HK-2 (cell line): Measurements from ENCODE around the gene VSTM4.

Experiments
- DNase-seq: peaks from one replicate; pipeline ENCODE4 v3.0.0-alpha.2; 2018; ENCODE audit not compliant: unreplicated experiment

Gene VSTM4

GRCh38 chr10:49116509-49117375, 1.4 kb upstream of the VSTM4 start:
- DNase-seq: no peak

DNA sequence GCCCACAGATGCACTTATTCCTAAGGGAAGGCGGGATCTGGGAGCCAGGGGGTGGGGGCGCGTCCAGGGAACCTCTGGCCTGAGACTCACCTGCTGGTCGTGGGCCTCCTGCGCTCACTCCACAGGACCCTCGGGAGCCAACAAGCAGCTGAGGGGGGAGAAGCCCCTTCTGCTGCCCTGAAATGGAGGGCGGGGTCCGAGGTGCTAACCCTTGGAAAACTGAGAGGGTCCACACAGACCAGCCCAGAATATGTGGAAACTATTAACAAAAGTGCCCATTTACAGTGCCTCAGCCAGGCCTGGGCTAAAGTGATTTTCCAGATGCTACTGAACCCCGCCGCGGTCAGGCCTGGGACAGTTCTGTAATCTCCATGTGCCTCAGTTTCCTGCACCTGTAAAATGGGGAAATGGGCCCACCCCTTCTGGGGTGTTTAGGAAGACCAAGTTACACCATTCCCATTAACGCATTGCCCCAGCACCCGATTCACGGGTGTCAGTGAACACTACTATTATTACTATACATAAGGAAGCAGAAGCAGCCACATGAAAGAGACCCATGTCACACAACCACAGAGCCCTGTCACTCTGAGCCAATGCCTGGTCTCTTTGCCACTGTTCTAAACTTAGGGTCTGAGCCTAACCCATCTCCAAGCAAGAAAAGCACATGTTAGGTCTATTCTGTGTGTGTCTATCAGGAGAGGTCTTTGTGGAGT, 630 bp upstream of the VSTM4 start:
- DNase-seq: no peak

DNA sequence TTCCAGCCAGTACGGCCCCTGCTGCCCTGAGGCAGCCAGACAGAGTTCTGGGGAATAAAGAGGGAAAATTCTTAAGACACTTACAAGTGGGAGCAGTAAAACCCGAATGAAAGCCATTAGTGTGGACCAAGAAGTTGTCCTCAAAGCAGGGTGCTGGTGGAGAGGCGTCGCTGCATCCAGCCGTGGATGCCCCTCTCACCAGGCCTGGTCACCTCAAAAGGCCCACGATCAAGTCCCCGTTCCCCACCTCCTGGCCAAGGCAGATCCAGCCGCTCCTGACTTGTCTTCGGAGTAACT, 656 bp downstream of the VSTM4 start:
- DNase-seq: no peak

DNA sequence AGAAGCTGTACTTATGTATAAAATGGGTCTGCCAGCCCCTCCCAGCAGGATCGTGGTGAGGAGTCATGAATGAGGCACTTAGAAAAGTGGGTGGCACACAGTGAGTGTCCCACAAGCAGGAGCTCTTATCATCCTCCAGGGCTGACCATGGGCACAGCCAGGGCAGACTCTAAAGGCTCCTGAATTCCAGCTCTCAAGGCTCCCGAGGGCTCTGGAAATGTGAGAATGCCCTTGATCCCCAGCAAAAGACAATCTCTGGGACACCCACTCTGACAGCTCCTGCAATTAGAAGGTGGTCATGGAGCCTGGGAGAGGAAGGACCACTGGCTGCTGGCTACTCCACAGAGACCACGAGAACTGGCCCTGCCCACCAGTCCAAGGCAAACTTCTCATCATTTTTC, 1.6 kb downstream of the VSTM4 start:
- peak; percentile 40 for DNase-seq

- DNase-seq: no peak
These were observed 2.5 kb downstream of the VSTM4 start for GRCh38 chr10:49112851-49113250.

- no peak for DNase-seq
These were observed 3.2 kb downstream of the VSTM4 start for GRCh38 chr10:49112098-49112497.

DNA sequence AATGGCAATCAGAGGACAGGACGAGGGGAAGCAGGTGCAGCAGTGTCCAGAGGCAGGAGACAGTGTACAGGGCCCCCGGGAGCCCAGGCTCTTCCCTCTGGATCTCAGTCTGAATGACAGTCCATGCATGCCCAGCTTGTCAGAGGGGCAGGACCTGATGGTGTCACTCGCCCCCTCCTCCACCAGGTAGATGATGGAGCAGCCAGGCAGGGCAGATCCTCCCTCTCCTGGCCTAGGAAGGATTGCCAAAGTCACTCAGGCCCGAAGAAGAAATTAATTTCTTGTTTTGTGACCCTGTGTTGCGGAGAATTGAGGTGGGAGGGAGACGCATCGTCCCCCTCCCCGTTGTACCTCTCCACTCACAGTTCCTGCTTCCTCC, 4.0 kb downstream of the VSTM4 start:
- no peak for DNase-seq

DNA sequence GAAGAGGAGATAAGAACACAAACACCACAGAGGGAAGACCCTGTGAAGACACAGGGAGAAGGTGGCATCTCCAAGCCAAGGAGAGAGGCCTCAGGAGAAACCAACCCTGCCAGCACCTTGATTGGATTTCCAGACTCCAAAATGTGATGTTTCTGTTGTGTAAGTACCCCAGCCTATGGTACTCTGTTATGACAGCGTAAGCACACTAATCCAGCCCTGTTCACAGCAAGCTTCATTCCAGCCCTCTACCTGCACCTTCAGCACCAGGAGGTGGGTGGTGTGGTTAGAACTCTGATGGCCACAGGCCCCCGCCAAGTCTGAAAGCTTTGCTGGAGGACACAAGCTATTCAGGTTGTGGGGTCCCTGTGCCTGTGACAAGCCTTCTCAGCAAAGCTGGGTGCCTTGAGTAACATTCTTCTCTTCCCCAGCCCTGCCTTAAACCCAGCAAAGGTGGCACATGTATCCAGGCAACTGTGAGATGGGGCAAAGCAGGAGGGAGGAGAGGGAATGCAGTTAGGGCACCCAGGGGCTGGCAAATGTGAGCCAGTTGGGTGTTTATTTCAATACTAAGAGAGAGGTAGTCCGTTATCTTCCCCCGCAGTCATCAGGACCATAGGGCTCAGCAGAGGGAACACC, 4.5 kb downstream of the VSTM4 start:
- no peak for DNase-seq

- no peak for DNase-seq
These were observed 5.5 kb downstream of the VSTM4 start for GRCh38 chr10:49109669-49110340.

DNA sequence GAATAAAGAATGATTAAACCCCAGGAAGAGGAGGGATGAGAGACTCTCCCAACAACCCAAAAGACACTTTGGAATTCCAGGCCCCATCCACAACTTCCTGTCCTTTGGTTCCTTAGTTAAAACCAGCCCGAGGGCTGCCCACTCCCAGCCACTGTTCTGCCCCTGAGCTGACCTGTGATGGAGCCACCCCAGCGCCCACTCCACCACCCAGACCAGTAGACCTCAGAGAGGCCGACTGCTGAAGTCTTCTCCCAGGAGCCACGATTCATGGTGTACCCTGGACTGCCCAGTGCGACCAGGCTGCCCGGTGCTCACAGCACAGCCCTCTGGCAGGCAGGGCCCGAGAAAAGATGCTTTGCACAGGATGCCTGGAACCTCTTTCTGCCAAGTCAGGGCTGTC, 6.7 kb downstream of the VSTM4 start:
- no peak for DNase-seq

GRCh38 chr10:49107887-49108267, 7.4 kb downstream of the VSTM4 start:
- DNase-seq: no peak

GRCh38 chr10:49107111-49107886, 8.0 kb downstream of the VSTM4 start:
- DNase-seq: no peak

DNA sequence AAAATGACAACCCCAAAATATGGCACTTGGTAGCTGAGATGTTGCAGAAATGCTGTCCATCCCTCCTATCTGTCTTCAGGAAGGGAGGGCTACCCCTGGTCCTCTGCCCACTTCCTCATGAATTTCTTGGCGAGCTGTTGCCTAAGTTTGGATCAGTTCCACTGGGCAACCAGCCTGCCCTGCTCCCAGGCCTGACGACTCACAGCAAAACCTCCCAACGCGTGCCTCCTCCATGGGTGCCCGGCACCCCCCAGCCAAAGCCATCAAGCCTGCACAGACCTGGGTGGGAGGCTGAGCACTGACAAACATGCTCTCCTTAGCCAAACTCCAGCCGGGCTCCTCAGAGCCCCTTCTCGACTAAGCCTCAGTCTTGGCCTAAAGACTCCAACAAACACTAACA, 8.9 kb downstream of the VSTM4 start:
- DNase-seq: no peak

GRCh38 chr10:49105076-49105475, 10.2 kb downstream of the VSTM4 start:
- DNase-seq: no peak

DNA sequence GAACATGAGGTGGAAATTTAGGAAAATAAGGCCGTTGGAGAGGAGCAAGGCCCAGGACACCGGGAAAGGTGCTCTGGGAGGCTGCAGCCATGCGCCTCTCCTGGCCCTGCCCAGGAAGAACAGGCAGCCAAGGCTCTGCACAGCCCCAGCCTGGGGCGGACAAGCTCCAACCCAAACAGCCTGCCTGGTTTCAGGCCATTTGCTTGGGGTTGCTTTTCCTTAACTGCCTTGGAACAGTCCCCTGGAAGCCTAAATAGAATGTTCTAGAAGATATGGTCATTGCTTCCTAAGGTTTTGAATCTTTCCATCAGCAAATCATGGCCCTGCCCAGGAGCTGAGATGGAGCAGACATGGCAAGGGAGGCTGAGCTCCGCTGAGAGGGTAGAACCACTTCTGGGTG, 11.0 kb downstream of the VSTM4 start:
- DNase-seq: no peak

- no peak for DNase-seq
These were observed 11.6 kb downstream of the VSTM4 start for GRCh38 chr10:49103761-49104160.

DNA sequence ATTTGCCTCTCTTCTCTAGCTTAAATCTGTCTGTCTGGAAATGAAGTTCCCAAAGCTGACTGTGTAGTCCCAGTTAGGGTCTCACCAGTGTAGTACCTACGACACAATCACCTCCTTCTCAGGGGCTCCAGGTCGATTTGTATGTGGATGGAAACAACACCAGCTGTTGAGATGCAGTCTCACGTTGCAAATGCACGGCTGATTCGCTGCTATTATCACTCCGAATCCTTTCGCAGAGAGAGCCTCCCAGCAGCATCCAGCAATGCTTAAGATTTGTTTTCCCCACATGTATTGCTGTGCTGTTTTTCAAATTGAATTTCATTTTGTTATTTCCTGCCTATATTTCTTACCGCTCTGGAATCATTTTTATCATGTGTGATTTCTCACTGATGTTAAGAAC, 16.3 kb downstream of the VSTM4 start:
- DNase-seq: no peak

- no peak for DNase-seq
These were observed 18.4 kb downstream of the VSTM4 start for GRCh38 chr10:49096890-49097445.

- no peak for DNase-seq
These were observed 20.7 kb downstream of the VSTM4 start for GRCh38 chr10:49094646-49095045.

DNA sequence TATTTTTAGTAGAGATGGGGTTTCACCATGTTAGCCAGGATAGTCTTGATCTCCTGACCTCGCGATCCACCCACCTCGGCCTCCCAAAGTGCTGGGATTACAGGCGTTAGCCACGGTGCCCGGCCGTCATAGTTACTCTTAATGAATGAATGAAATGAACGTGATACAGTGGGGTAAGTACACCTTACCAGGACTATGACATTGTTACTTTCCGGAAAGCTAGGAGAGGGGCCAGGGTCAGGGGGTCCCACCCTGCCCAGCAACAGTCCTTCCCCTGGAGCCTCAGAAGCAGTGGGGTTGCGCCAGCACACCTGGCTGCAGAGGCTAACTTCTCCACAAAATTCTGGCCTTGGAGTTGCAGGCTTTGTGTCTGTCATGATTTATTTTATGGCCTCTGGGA, 21.4 kb downstream of the VSTM4 start:
- DNase-seq: no peak

GRCh38 chr10:49092477-49092876, 22.8 kb downstream of the VSTM4 start:
- DNase-seq: no peak
